Esophagus muscularis mucosa (tissue), 4 donors: ENCODE measurements around the gene SLC25A48. TPM values are rescaled to one million over a fixed set of nuclear protein-coding genes. Genes with fewer than 3 reads are reported as not detected.

Source experiments
- DNase-seq: peaks from one replicate; pipeline ENCODE4 v3.0.0-alpha.2; 2017; ENCODE audit errors: extremely low spot score
- H3K27ac ChIP-seq, 4 donors: fragments of 200-600 bp; sonication (generic); replicated peaks in 1 of 4; 1 replicate in 3 of 4; 2 replicates in 1 of 4; pipeline ENCODE4 v1.5.1; 2016 to 2019; ENCODE audit warnings: mild to moderate bottlenecking in 1 of 4
- H3K27me3 ChIP-seq, 4 donors: fragments of 200-600 bp; sonication (generic); one replicate each; pipeline versions ENCODE4 v1.5.1 to v1.6.0; 2016 to 2019
- H3K36me3 ChIP-seq, 4 donors: fragments of 200-600 bp; sonication (generic); one replicate each; pipeline ENCODE4 v1.5.1; 2016 to 2019
- H3K4me1 ChIP-seq, 4 donors: fragments of 200-600 bp; sonication (generic); one replicate each; pipeline ENCODE4 v1.5.1; 2016 to 2019
- H3K4me3 ChIP-seq, 4 donors: fragments of 200-600 bp; sonication (generic); 1 replicate in 2 of 4; 2 replicates in 2 of 4; pipeline ENCODE4 v1.5.1; 2016 to 2019; ENCODE audit warnings: mild to moderate bottlenecking in 4 of 4, moderate library complexity in 1 of 4
- H3K9me3 ChIP-seq, 4 donors: fragments of 200-600 bp; sonication (generic); 1 replicate in 3 of 4; 2 replicates in 1 of 4; pipeline ENCODE4 v1.5.1; 2016 to 2019
- CTCF ChIP-seq, 3 experiments: fragments of 200-600 bp in 2 of 3; fragments of 450-650 bp in 1 of 3; sonication (generic) in 2 of 3; IDR thresholded peaks; one replicate each; pipeline ENCODE4 v1.5.1; 2017 to 2019; ENCODE audit warnings: antibody characterized with exemption in 3 of 3, mild to moderate bottlenecking in 2 of 3, moderate library complexity in 1 of 3
- EP300 ChIP-seq: sonication (generic); formaldehyde crosslinking; IDR thresholded peaks from one replicate; pipeline ENCODE4 v1.6.1; 2017; ENCODE audit warnings: antibody characterized with exemption
- POLR2A ChIP-seq: fragments of 450-650 bp; IDR thresholded peaks from one replicate; pipeline ENCODE4 v1.6.1; 2017; ENCODE audit warnings: antibody characterized with exemption, moderate library complexity, mild to moderate bottlenecking, low read depth
- POLR2AphosphoS5 ChIP-seq, 2 donors: sonication (generic); formaldehyde crosslinking; IDR thresholded peaks; one replicate each; pipeline ENCODE4 v1.6.1; 2017; ENCODE audit warnings: antibody characterized with exemption in 2 of 2
- WGBS: methylation state at CpG from one replicate; pipeline ENCODE4 v1.1.5; 2018; 5-methylcytosine and 5-hydroxymethylcytosine counted together
- intact Hi-C: fragments of 100-400 bp; cut with DNase I; formaldehyde crosslinking; loops from one replicate; pipeline ENCODE4 v1.15.1; 2023
- total RNA-seq, 4 donors: library from RNA; depleted of rRNA; stranded (reverse); fragments of >200 nt; gene quantifications; one replicate each; pipeline versions ENCODE4 v1.1.0 to v1.2.1, GENCODE V29; 2016

The SLC25A48 gene
- total RNA-seq, 4 donors from 2014 or later: 0.40 to 0.42 TPM; not detected in 2

- TF ChIP-seq CTCF (IDR thresholded peaks at IDR 0.05) (no peak), POLR2AphosphoS5 (IDR thresholded peaks at IDR 0.05) (no peak), POLR2A (no peak), EP300 (no peak)
- Histone ChIP-seq H3K9me3 (peaks cover 0 to 6% (median 0%) of the 10 kb centered on the region in 4 donors), H3K4me1 (peaks cover 0 to 7% (median 0%) of the 10 kb centered on the region in 4 donors), H3K27me3 (no peaks in the 10 kb centered on the region), H3K27ac (no peak overlapping the region), H3K4me3 (no peak overlapping the region), H3K36me3 (no peaks in the 10 kb centered on the region)
- intact Hi-C loops: no loop called here
- no peak for DNase-seq
Measured at GRCh38 chr5:135862086-135862485, 27.6 kb downstream of the SLC25A48 start.

DNA sequence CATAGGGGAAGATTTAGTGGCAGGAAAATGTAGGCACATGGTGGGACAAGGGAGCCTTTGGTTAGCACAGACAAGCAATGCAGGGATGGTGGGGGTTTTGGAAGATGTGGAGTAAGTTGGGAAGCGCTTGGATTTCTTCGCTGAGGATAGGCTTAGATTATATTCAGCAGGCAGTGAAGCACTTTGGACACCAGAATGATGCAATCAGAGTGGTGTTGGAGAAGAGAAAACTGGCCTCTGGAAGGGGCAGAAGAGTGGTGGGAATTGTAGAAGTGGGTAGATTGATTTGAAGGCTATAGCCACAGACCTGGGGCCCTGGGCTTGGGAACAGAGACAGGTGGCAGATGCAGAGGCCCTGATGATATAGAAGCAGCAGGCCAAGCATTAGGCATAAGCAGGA lies 28.3 kb downstream of the SLC25A48 start:
- DNase-seq: no peak
- no peak overlapping the region for H3K27ac ChIP-seq
- no peaks in the 10 kb centered on the region for H3K27me3 ChIP-seq
- WGBS: 94% methylated on average over 2 of the region's 2 CpGs
- no peaks in the 10 kb centered on the region for H3K36me3 ChIP-seq
- H3K4me3 ChIP-seq: no peak overlapping the region
- TF ChIP-seq EP300 (no peak), POLR2A (no peak), CTCF (IDR thresholded peaks at IDR 0.05) (no peak), POLR2AphosphoS5 (IDR thresholded peaks at IDR 0.05) (no peak)
- H3K9me3 ChIP-seq: peaks cover 0 to 6% (median 0%) of the 10 kb centered on the region in 4 donors
- peaks cover 0 to 7% (median 0%) of the 10 kb centered on the region in 4 donors for H3K4me1 ChIP-seq
- intact Hi-C loops: no loop called here

DNA sequence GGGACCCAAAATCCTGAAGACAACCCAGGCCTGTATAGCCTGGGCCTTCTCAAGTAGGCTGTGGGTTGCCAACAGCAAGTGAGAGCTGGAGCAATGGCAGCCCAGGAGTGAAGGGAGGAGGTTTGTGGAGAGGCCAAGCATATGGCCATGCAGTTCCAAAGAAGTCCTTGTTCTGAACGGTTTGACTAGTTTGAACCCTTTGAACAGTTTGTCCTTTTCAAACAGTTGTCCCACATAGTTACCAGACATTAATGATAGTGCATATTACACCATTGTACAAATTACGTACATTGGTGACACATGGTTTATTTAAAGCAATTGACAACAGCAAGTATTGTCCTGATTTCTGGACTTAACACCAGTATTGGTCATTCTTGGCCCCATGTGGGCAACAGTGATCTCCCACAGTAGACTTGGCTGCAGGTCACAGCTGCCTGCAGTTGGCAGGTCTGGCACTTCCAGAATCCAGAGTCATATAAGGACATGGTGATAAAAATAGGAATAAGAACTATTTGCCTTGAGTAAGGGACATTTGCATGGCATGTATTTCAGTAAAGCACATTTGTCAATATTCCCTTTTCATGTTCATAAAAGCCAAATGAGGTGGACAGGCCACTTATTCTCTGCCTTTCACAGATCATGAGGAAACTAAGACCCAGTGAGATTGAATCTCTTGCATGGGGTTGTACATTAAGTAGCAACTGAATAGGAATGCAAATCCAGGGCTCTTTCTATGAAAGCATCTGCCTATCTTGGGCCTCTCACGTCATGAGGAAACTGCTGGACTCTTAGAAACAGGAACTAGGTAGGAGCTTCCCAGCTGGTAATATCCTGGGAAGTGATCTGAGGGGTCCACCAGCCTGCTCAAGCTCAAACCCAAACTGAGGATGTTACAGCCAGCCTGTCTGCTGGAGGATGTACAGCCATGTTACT lies 30.3 kb downstream of the SLC25A48 start:
- Histone ChIP-seq H3K36me3 (no peaks in the 10 kb centered on the region), H3K4me3 (no peak overlapping the region), H3K27me3 (no peaks in the 10 kb centered on the region), H3K27ac (no peak overlapping the region), H3K9me3 (peaks cover 0 to 6% (median 0%) of the 10 kb centered on the region in 4 donors), H3K4me1 (peaks cover 0 to 7% (median 0%) of the 10 kb centered on the region in 4 donors)
- no peak for DNase-seq
- intact Hi-C loops: no loop called here
- TF ChIP-seq POLR2A (no peak), POLR2AphosphoS5 (IDR thresholded peaks at IDR 0.05) (no peak), EP300 (no peak), CTCF (IDR thresholded peaks at IDR 0.05) (no peak)
- WGBS: 73% methylated on average over 3 of the region's 3 CpGs

DNA sequence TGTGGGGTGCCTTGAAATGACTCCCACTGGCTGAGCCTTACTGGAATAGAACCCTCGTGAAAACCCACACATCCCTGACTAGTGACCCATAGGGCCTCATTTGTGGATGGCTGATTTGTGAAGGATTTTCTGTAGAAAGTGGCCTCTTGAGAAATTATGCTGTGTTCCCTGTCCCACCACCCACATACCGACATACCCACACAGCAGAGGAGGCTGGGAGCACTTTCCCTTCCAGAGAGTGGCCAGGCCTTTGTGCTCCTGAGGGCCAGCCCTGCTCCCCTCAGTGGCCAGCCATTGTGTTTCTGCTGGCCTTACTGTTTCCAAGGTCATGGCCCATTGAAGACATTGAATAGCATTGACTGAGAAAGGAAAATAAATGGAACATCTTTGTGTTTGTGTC lies 31.6 kb downstream of the SLC25A48 start:
- peaks cover 0 to 7% (median 0%) of the 10 kb centered on the region in 4 donors for H3K4me1 ChIP-seq
- no peaks in the 10 kb centered on the region for H3K27me3 ChIP-seq
- no peak overlapping the region for H3K4me3 ChIP-seq
- no peak overlapping the region for H3K27ac ChIP-seq
- TF ChIP-seq CTCF (IDR thresholded peaks at IDR 0.05) (no peak), POLR2AphosphoS5 (IDR thresholded peaks at IDR 0.05) (no peak)
- no peak for DNase-seq
- intact Hi-C loops: no loop called here
- no peaks in the 10 kb centered on the region for H3K36me3 ChIP-seq
- H3K9me3 ChIP-seq: peaks cover 0 to 6% (median 0%) of the 10 kb centered on the region in 4 donors
- 95% methylated on average over 2 of the region's 2 CpGs for WGBS

GRCh38 chr5:135867599-135867998 lies 33.1 kb downstream of the SLC25A48 start:
- Histone ChIP-seq H3K4me3 (no peak overlapping the region), H3K4me1 (peaks cover 0 to 7% (median 0%) of the 10 kb centered on the region in 4 donors), H3K27ac (no peak overlapping the region), H3K36me3 (no peaks in the 10 kb centered on the region), H3K9me3 (peaks cover 0 to 6% (median 0%) of the 10 kb centered on the region in 4 donors), H3K27me3 (no peaks in the 10 kb centered on the region)
- no peak for DNase-seq
- intact Hi-C loops: no loop called here
- TF ChIP-seq EP300 (no peak), CTCF (IDR thresholded peaks at IDR 0.05) (no peak), POLR2AphosphoS5 (IDR thresholded peaks at IDR 0.05) (no peak), POLR2A (no peak)
